Measurements from ENCODE around the gene SLC4A5. TPM values are rescaled to one million over a fixed set of nuclear protein-coding genes. Genes with fewer than 3 reads are reported as not detected.
A peak's percentile ranks its signal among the peaks of the same experiment; 100 is the strongest.

The SLC4A5 gene
- total RNA-seq, 1 donor from 2014 or later: 2.3 TPM

DNA sequence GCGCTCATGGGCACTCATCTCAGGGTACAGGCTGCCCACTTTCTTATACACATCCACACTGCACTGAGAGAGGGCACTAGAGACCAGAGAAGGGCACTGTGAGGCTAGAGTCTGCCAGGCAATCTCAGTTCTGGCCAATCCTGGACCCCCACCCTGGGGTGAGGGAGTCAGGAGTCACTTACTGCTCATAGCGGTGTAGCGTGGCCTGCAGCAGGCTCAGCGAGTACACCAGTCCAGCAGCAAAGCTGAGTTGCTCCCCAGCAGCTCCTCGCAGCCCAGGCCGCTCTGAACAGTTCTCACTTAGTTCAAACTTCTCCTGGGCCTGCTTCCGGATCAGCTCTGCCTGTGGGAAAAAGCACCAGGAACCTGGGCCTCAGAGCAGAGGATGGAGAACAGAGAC is 24.6 kb upstream of the SLC4A5 start:
- peaks cover 96% of the 10 kb centered on the region for H3K36me3 ChIP-seq
- H3K4me3 ChIP-seq: no peak overlapping the region
- H3K27ac ChIP-seq (replicated peaks): no peak overlapping the region
- intact Hi-C loops (cut with micrococcal nuclease): no loop called here
- TF ChIP-seq CTCF (IDR thresholded peaks at IDR 0.05; ENCODE audit: borderline replicate concordance): no peak
- peaks cover 35% of the 10 kb centered on the region for H3K4me1 ChIP-seq
- H3K9me3 ChIP-seq (replicated peaks): no peaks in the 10 kb centered on the region
- no peaks in the 10 kb centered on the region for H3K27me3 ChIP-seq (ENCODE audit: low read depth)
- no peak for DNase-seq

GRCh38 chr2:74366036-74366435 is 22.8 kb upstream of the SLC4A5 start:
- no peak for TF ChIP-seq CTCF (IDR thresholded peaks at IDR 0.05; ENCODE audit: borderline replicate concordance)
- H3K9me3 ChIP-seq (replicated peaks): no peaks in the 10 kb centered on the region

DNA sequence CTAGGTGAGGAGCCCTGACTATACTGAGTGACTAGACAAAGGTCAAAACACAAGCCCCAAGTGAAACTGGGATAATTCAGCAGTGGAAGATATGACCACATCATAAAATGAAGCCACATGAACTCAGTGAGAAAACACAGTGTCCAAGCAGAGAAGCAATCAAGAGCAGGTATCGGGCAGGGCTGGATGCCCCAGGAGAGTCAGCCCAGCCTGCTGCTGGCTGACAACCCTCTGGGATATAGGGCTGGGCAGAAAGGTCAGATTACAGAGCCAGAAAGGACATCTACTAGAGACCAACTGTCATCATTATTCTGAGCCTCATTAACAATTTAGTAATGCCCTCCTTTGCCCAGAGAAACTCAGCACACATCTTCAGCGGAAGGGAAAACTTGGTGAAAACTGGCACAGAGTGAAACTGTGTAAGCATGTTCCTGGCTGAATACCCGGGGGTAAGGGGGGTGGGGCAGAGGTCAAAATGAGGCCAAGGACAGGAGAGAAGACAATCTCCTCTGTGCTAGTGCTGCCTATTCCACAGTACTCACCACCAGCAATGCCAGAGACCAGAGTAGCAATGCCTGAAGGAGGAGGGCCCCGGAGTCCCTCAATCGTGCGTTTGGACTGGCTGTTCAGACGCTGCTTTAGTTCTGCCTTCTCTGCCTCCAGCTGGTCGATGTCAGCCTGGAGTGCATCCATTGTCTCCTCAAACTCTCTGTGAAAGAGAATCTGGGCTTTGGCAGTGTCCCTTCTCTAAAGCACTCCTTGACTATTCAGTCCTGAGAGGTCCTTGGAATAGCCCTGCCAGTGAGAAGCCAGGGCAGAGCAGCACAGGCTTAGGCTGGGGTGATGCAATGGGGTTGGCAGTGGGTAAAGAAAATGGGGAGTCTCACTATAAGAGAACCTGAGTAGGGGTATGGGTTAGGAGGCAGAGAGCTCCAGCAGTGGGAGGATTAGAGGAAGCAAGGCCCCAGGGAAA is 21.6 kb upstream of the SLC4A5 start:
- TF ChIP-seq CTCF (IDR thresholded peaks at IDR 0.05; ENCODE audit: borderline replicate concordance): no peak
- peak overlapping the region; percentile 80 for H3K27ac ChIP-seq (replicated peaks)
- no peaks in the 10 kb centered on the region for H3K27me3 ChIP-seq (ENCODE audit: low read depth)
- intact Hi-C loops (cut with micrococcal nuclease): no loop called here
- peaks cover 20% of the 10 kb centered on the region for H3K4me1 ChIP-seq
- peaks cover 100% of the 10 kb centered on the region for H3K36me3 ChIP-seq
- no peaks in the 10 kb centered on the region for H3K9me3 ChIP-seq (replicated peaks)
- H3K4me3 ChIP-seq: no peak overlapping the region
- DNase-seq: no peak

More at GRCh38 chr2:74366036-74366435, 22.8 kb upstream of the SLC4A5 start:
- intact Hi-C loops (cut with micrococcal nuclease): no loop called here
- Histone ChIP-seq H3K36me3 (peaks cover 100% of the 10 kb centered on the region), H3K4me3 (no peak overlapping the region), H3K27me3 (ENCODE audit: low read depth) (no peaks in the 10 kb centered on the region), H3K4me1 (peaks cover 20% of the 10 kb centered on the region), H3K27ac (replicated peaks) (peak overlapping the region; percentile 80)
- DNase-seq: no peak

DNA sequence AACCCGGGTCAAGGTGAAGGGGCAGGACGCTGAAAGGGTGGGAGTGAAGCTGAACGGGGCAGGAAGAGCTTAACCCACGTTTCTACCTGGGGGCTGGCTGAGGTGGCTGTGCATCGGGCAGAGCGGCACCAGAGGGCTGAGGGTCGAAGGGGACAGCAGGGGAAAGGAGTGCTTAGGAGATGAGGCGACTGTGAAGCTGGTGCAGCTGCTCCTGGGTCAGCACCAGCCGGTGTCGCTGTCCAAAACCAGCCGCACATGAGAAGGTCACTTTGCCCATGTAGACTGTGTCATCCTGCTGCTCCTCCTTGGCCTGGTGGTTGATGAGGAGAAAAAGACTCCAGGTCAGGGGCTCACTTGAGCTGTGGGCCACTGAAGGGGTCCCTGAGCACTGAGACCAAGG is 18.1 kb upstream of the SLC4A5 start:
- no peak overlapping the region for H3K27ac ChIP-seq (replicated peaks)
- no peak for DNase-seq
- H3K4me1 ChIP-seq: peaks cover 20% of the 10 kb centered on the region
- intact Hi-C loops (cut with micrococcal nuclease): no loop called here
- H3K36me3 ChIP-seq: peaks cover 100% of the 10 kb centered on the region
- H3K9me3 ChIP-seq (replicated peaks): no peaks in the 10 kb centered on the region
- no peak overlapping the region for H3K4me3 ChIP-seq
- no peaks in the 10 kb centered on the region for H3K27me3 ChIP-seq (ENCODE audit: low read depth)
- TF ChIP-seq CTCF (IDR thresholded peaks at IDR 0.05; ENCODE audit: borderline replicate concordance): no peak

GRCh38 chr2:74357627-74358026 is 14.4 kb upstream of the SLC4A5 start:
- no peaks in the 10 kb centered on the region for H3K27me3 ChIP-seq (ENCODE audit: low read depth)
- DNase-seq: no peak
- no peak for TF ChIP-seq CTCF (IDR thresholded peaks at IDR 0.05; ENCODE audit: borderline replicate concordance)
- no peaks in the 10 kb centered on the region for H3K9me3 ChIP-seq (replicated peaks)
- no peak overlapping the region for H3K27ac ChIP-seq (replicated peaks)
- H3K36me3 ChIP-seq: peaks cover 71% of the 10 kb centered on the region
- intact Hi-C loops (cut with micrococcal nuclease): no loop called here
- no peaks in the 10 kb centered on the region for H3K4me1 ChIP-seq
- no peak overlapping the region for H3K4me3 ChIP-seq
